Prostate gland (tissue), 2 donors: Measurements from ENCODE around the gene IFT57. TPM values are rescaled to one million over a fixed set of nuclear protein-coding genes. Genes with fewer than 3 reads are reported as not detected.

Experiments used
- DNase-seq: peaks from one replicate; pipeline ENCODE4 v3.0.0-alpha.2; 2019; ENCODE audit warnings: low spot score
- H3K27ac ChIP-seq, 2 donors: fragments of 200-600 bp; sonication (generic); 2 replicates each; pipeline ENCODE4 v1.5.1; 2017 to 2019
- H3K27me3 ChIP-seq: fragments of 200-600 bp; sonication (generic); replicated peaks from 2 replicates; pipeline ENCODE4 v1.5.1; 2019; ENCODE audit not compliant: insufficient read depth
- H3K36me3 ChIP-seq, 2 donors: fragments of 200-600 bp; sonication (generic); 1 replicate in 1 of 2; 2 replicates in 1 of 2; pipeline versions ENCODE4 v1.5.1 to v1.8.1; 2017 to 2019
- H3K4me1 ChIP-seq: fragments of 200-600 bp; sonication (generic); replicated peaks from 2 replicates; pipeline ENCODE4 v1.5.1; 2019
- H3K4me3 ChIP-seq, 2 donors: fragments of 200-600 bp; sonication (generic); 2 replicates each; pipeline ENCODE4 v1.5.1; 2017 to 2019
- H3K9me3 ChIP-seq: fragments of 200-600 bp; sonication (generic); 2 replicates; pipeline ENCODE4 v1.5.1; 2017
- POLR2A ChIP-seq: fragments of 450-650 bp; IDR thresholded peaks from one replicate; pipeline ENCODE4 v1.6.1; 2016; ENCODE audit warnings: antibody characterized with exemption, mild to moderate bottlenecking
- POLR2AphosphoS5 ChIP-seq: sonication (generic); formaldehyde crosslinking; IDR thresholded peaks from one replicate; pipeline ENCODE4 v1.6.1; 2017; ENCODE audit warnings: antibody characterized with exemption
- WGBS: methylation state at CpG from one replicate; pipeline ENCODE4 v1.1.5; 2018; 5-methylcytosine and 5-hydroxymethylcytosine counted together
- intact Hi-C: fragments of 100-400 bp; cut with DNase I; formaldehyde crosslinking; loops from one replicate; pipeline ENCODE4 v1.14.2; 2022
- total RNA-seq, 2 donors: library from RNA; depleted of rRNA; stranded (reverse); fragments of >200 nt; gene quantifications; one replicate each; pipeline ENCODE4 v1.1.0, GENCODE V29; 2016
- TF ChIP-seq, protein P1 (sequence below), 4 experiments: fragments of 200-600 bp in 2 of 4; fragments of 450-650 bp in 2 of 4; sonication (generic) in 2 of 4; IDR thresholded peaks; 1 replicate in 3 of 4; 2 replicates in 1 of 4; pipeline ENCODE4 v1.5.1; 2016 to 2019; ENCODE audit warnings: antibody characterized with exemption in 4 of 4, mild to moderate bottlenecking in 2 of 4, moderate library complexity in 2 of 4

The IFT57 gene
- total RNA-seq, 2 donors from 2014 or later: 88.8 to 163 TPM

DNA sequence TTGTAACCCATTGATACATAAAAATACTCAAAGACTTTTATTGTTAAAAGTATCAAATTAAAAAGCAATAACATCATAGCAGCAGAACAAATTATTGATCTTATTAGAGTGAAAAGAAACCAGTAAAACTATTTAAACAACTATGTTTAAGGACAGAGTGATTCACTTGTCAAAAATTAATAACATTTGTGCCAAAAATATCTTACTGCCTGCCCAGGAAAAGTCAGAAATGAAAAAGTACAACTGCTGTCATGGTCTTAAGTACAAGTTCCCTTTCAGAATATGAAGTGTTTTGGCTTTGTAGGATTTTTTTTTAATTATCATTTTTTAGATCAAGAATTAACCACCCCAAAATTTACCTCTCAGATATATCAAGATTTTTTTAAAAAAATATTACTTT lies 3.4 kb downstream of the IFT57 start:
- Histone ChIP-seq H3K27me3 (no peaks in the 10 kb centered on the region), H3K9me3 (no peaks in the 10 kb centered on the region), H3K4me1 (peaks cover 5% of the 10 kb centered on the region), H3K36me3 (no peaks in the 10 kb centered on the region), H3K4me3 (no peak overlapping the region), H3K27ac (no peak overlapping the region)
- intact Hi-C loops: no loop called here
- no peak for DNase-seq
- no peak for TF ChIP-seq POLR2AphosphoS5
- TF ChIP-seq POLR2A: no peak
- TF ChIP-seq, protein P1, sequence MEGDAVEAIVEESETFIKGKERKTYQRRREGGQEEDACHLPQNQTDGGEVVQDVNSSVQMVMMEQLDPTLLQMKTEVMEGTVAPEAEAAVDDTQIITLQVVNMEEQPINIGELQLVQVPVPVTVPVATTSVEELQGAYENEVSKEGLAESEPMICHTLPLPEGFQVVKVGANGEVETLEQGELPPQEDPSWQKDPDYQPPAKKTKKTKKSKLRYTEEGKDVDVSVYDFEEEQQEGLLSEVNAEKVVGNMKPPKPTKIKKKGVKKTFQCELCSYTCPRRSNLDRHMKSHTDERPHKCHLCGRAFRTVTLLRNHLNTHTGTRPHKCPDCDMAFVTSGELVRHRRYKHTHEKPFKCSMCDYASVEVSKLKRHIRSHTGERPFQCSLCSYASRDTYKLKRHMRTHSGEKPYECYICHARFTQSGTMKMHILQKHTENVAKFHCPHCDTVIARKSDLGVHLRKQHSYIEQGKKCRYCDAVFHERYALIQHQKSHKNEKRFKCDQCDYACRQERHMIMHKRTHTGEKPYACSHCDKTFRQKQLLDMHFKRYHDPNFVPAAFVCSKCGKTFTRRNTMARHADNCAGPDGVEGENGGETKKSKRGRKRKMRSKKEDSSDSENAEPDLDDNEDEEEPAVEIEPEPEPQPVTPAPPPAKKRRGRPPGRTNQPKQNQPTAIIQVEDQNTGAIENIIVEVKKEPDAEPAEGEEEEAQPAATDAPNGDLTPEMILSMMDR (IDR thresholded peaks at IDR 0.05): no peak

DNA sequence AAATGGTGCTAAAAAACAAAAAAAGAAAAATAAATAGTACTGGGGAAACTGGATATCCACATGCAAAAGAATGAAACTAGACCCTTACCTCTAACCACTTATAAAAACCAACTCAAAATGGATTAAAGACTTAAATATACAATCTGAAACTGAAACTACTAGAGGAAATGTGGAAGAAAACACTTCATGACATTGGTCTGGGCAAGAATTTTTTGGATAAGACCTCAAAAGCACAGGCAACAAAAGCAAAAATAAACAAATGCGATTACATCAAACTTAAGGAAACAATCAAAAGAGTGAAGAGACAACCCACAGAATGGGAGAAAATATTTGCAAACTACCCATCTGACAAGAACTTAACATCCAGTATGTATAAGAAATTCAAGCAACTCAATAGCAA lies 6.4 kb downstream of the IFT57 start:
- intact Hi-C loops: no loop called here
- no peaks in the 10 kb centered on the region for H3K4me1 ChIP-seq
- no peaks in the 10 kb centered on the region for H3K36me3 ChIP-seq
- TF ChIP-seq POLR2A: no peak
- no peak for TF ChIP-seq POLR2AphosphoS5
- TF ChIP-seq, protein P1 (IDR thresholded peaks at IDR 0.05): no peak
- 50% methylated on average over 1 of the region's 1 CpG for WGBS
- no peak for DNase-seq
- no peak overlapping the region for H3K27ac ChIP-seq
- no peaks in the 10 kb centered on the region for H3K27me3 ChIP-seq
- H3K4me3 ChIP-seq: no peak overlapping the region
- H3K9me3 ChIP-seq: no peaks in the 10 kb centered on the region

- Histone ChIP-seq H3K36me3 (no peaks in the 10 kb centered on the region), H3K27ac (no peak overlapping the region), H3K9me3 (no peaks in the 10 kb centered on the region), H3K4me1 (no peaks in the 10 kb centered on the region), H3K4me3 (no peak overlapping the region), H3K27me3 (no peaks in the 10 kb centered on the region)
- intact Hi-C loops: no loop called here
- DNase-seq: no peak
- TF ChIP-seq POLR2AphosphoS5 (no peak), POLR2A (no peak)
- TF ChIP-seq, protein P1 (IDR thresholded peaks at IDR 0.05): no peak
- WGBS: 89% methylated on average over 3 of the region's 3 CpGs
Observed at GRCh38 chr3:108209579-108209978, 12.6 kb downstream of the IFT57 start.

GRCh38 chr3:108208831-108209230 lies 13.4 kb downstream of the IFT57 start:
- DNase-seq: no peak
- WGBS: 100% methylated on average over 1 of the region's 1 CpG
- Histone ChIP-seq H3K4me3 (no peak overlapping the region), H3K27ac (no peak overlapping the region), H3K9me3 (no peaks in the 10 kb centered on the region), H3K4me1 (no peaks in the 10 kb centered on the region), H3K27me3 (no peaks in the 10 kb centered on the region), H3K36me3 (no peaks in the 10 kb centered on the region)
- intact Hi-C loops: no loop called here
- no peak for TF ChIP-seq POLR2AphosphoS5
- TF ChIP-seq POLR2A: no peak
- TF ChIP-seq, protein P1 (IDR thresholded peaks at IDR 0.05): no peak

DNA sequence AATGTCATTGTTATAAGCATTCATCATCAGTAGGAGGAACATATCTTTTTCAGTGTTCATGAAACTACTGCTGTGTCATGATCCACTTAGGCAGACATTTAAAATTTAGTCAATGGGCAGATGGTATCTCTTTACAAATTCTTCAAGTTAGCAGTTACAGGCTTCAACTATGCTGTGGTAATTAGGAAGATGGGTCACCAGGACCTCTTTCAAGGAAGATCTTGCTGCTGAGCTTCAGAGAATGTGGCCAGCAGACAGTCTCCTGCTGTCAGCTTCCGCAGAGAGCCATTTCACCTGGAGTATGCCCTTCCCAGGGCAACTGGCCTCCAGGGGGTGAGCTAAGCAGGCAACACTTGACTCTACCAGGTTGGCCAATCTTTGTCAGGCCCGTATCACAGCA lies 19.4 kb downstream of the IFT57 start:
- 95% methylated on average over 2 of the region's 2 CpGs for WGBS

More for the DNA sequence above, 19.4 kb downstream of the IFT57 start:
- H3K27ac ChIP-seq: no peak overlapping the region
- no peaks in the 10 kb centered on the region for H3K4me1 ChIP-seq
- TF ChIP-seq, protein P1 (IDR thresholded peaks at IDR 0.05): no peak
- TF ChIP-seq POLR2AphosphoS5 (no peak), POLR2A (no peak)
- intact Hi-C loops: no loop called here
- H3K36me3 ChIP-seq: no peaks in the 10 kb centered on the region
- no peaks in the 10 kb centered on the region for H3K27me3 ChIP-seq
- DNase-seq: no peak
- no peak overlapping the region for H3K4me3 ChIP-seq
- H3K9me3 ChIP-seq: no peaks in the 10 kb centered on the region
